ENCODE measurements around the gene CHRM2. TPM values are rescaled to one million over a fixed set of nuclear protein-coding genes. Genes with fewer than 3 reads are reported as not detected.
A peak's percentile ranks its signal among the peaks of the same experiment; 100 is the strongest.

CHRM2 gene
- total RNA-seq, 1 donor from 2014 or later: not detected

- DNase-seq (ENCODE audit: low spot score): no peak
- Mint-ChIP-seq H3K27me3 (ENCODE audit: unreplicated experiment) (no peaks in the 10 kb centered on the region), H3K4me3 (ENCODE audit: unreplicated experiment) (no peak overlapping the region), H3K27ac (ENCODE audit: unreplicated experiment) (no peak overlapping the region), H3K9me3 (ENCODE audit: unreplicated experiment) (no peaks in the 10 kb centered on the region), H3K4me1 (ENCODE audit: unreplicated experiment) (peaks cover 32% of the 10 kb centered on the region), H3K36me3 (ENCODE audit: low read depth, unreplicated experiment) (no peaks in the 10 kb centered on the region)
- no peak for TF ChIP-seq CTCF (IDR thresholded peaks at IDR 0.05; ENCODE audit: unreplicated experiment)
These were observed 54.7 kb downstream of the CHRM2 start for GRCh38 chr7:136923111-136923667.

- H3K36me3 Mint-ChIP-seq (ENCODE audit: low read depth, unreplicated experiment): no peaks in the 10 kb centered on the region
- H3K4me3 Mint-ChIP-seq (ENCODE audit: unreplicated experiment): no peak overlapping the region
- DNase-seq (ENCODE audit: low spot score): no peak
- no peaks in the 10 kb centered on the region for H3K9me3 Mint-ChIP-seq (ENCODE audit: unreplicated experiment)
- H3K27me3 Mint-ChIP-seq (ENCODE audit: unreplicated experiment): no peaks in the 10 kb centered on the region
- no peak for TF ChIP-seq CTCF (IDR thresholded peaks at IDR 0.05; ENCODE audit: unreplicated experiment)
- peaks cover 32% of the 10 kb centered on the region for H3K4me1 Mint-ChIP-seq (ENCODE audit: unreplicated experiment)
- H3K27ac Mint-ChIP-seq (ENCODE audit: unreplicated experiment): peak overlapping the region; percentile 62
These were observed 56.6 kb downstream of the CHRM2 start for GRCh38 chr7:136925044-136925443.

GRCh38 chr7:136925556-136925955 is 57.1 kb downstream of the CHRM2 start:
- Mint-ChIP-seq H3K9me3 (ENCODE audit: unreplicated experiment) (no peaks in the 10 kb centered on the region), H3K4me3 (ENCODE audit: unreplicated experiment) (no peak overlapping the region), H3K27me3 (ENCODE audit: unreplicated experiment) (no peaks in the 10 kb centered on the region), H3K4me1 (ENCODE audit: unreplicated experiment) (peaks cover 32% of the 10 kb centered on the region), H3K27ac (ENCODE audit: unreplicated experiment) (peak overlapping the region; percentile 45), H3K36me3 (ENCODE audit: low read depth, unreplicated experiment) (no peaks in the 10 kb centered on the region)
- no peak for TF ChIP-seq CTCF (IDR thresholded peaks at IDR 0.05; ENCODE audit: unreplicated experiment)
- DNase-seq (ENCODE audit: low spot score): no peak

GRCh38 chr7:136931169-136931867 is 62.9 kb downstream of the CHRM2 start:
- H3K36me3 Mint-ChIP-seq (ENCODE audit: low read depth, unreplicated experiment): no peaks in the 10 kb centered on the region
- no peaks in the 10 kb centered on the region for H3K27me3 Mint-ChIP-seq (ENCODE audit: unreplicated experiment)
- no peak overlapping the region for H3K4me3 Mint-ChIP-seq (ENCODE audit: unreplicated experiment)
- no peaks in the 10 kb centered on the region for H3K9me3 Mint-ChIP-seq (ENCODE audit: unreplicated experiment)
- no peak for TF ChIP-seq CTCF (IDR thresholded peaks at IDR 0.05; ENCODE audit: unreplicated experiment)
- no peak overlapping the region for H3K27ac Mint-ChIP-seq (ENCODE audit: unreplicated experiment)
- no peak for DNase-seq (ENCODE audit: low spot score)
- H3K4me1 Mint-ChIP-seq (ENCODE audit: unreplicated experiment): peaks cover 25% of the 10 kb centered on the region

GRCh38 chr7:136937436-136937835 is 69.0 kb downstream of the CHRM2 start:
- Mint-ChIP-seq H3K36me3 (ENCODE audit: low read depth, unreplicated experiment) (peaks cover 4% of the 10 kb centered on the region), H3K4me3 (ENCODE audit: unreplicated experiment) (peak overlapping the region; percentile 9), H3K27me3 (ENCODE audit: unreplicated experiment) (peaks cover 5% of the 10 kb centered on the region), H3K9me3 (ENCODE audit: unreplicated experiment) (no peaks in the 10 kb centered on the region), H3K4me1 (ENCODE audit: unreplicated experiment) (peaks cover 13% of the 10 kb centered on the region), H3K27ac (ENCODE audit: unreplicated experiment) (no peak overlapping the region)
- no peak for DNase-seq (ENCODE audit: low spot score)
- TF ChIP-seq CTCF (IDR thresholded peaks at IDR 0.05; ENCODE audit: unreplicated experiment): no peak

Measured in endothelial cell (in vitro differentiated cells).